ENCODE measurements around the gene ZNF594. TPM values are rescaled to one million over a fixed set of nuclear protein-coding genes. Genes with fewer than 3 reads are reported as not detected.
"Not testable (repeated sequence)": the region's sequence is repeated elsewhere in the genome, so short reads cannot be mapped to it uniquely, and the experiment has no call there.

ZNF594 gene
- total RNA-seq, 1 donor from 2014 or later, result 7.1 TPM

GRCh38 chr17:5184288-5184687 is 7.4 kb downstream of the ZNF594 start:
- no peaks in the 10 kb centered on the region for H3K27me3 ChIP-seq
- ATAC-seq (peak; percentile 27), DNase-seq (no peak)
- TF ChIP-seq CTCF (IDR thresholded peaks at IDR 0.05), result no peak
- no peaks in the 10 kb centered on the region for H3K36me3 ChIP-seq
- H3K9me3 ChIP-seq, result peaks cover 75% of the 10 kb centered on the region
- H3K4me3 ChIP-seq, result no peak overlapping the region
- intact Hi-C loops (cut with DNase I), result no loop called here
- no peak overlapping the region for H3K27ac ChIP-seq
- no peaks in the 10 kb centered on the region for H3K4me1 ChIP-seq

GRCh38 chr17:5183410-5183793 is 8.3 kb downstream of the ZNF594 start:
- H3K4me3 ChIP-seq, result no peak overlapping the region
- intact Hi-C loops (cut with DNase I), result no loop called here
- H3K27me3 ChIP-seq, result no peaks in the 10 kb centered on the region
- H3K4me1 ChIP-seq, result no peaks in the 10 kb centered on the region
- no peak for TF ChIP-seq CTCF (IDR thresholded peaks at IDR 0.05)
- H3K36me3 ChIP-seq, result no peaks in the 10 kb centered on the region
- no peak overlapping the region for H3K27ac ChIP-seq
- ATAC-seq, result no peak
- no peak for DNase-seq
- H3K9me3 ChIP-seq, result peaks cover 81% of the 10 kb centered on the region

GRCh38 chr17:5182597-5183409 is 8.9 kb downstream of the ZNF594 start:
- H3K27me3 ChIP-seq, result no peaks in the 10 kb centered on the region
- H3K9me3 ChIP-seq, result peaks cover 86% of the 10 kb centered on the region

GRCh38 chr17:5181509-5182305 is 10.0 kb downstream of the ZNF594 start:
- Histone ChIP-seq H3K4me3 (no peak overlapping the region), H3K27ac (no peak overlapping the region), H3K36me3 (no peaks in the 10 kb centered on the region), H3K4me1 (no peaks in the 10 kb centered on the region), H3K27me3 (no peaks in the 10 kb centered on the region), H3K9me3 (peaks cover 88% of the 10 kb centered on the region)
- ATAC-seq (no peak), DNase-seq (no peak)
- intact Hi-C loops (cut with DNase I), result no loop called here
- no peak for TF ChIP-seq CTCF (IDR thresholded peaks at IDR 0.05)

More at GRCh38 chr17:5182597-5183409, 8.9 kb downstream of the ZNF594 start:
- ATAC-seq (no peak), DNase-seq (no peak)
- H3K27ac ChIP-seq, result no peak overlapping the region
- TF ChIP-seq CTCF (IDR thresholded peaks at IDR 0.05), result no peak
- H3K4me3 ChIP-seq, result no peak overlapping the region
- intact Hi-C loops (cut with DNase I), result no loop called here
- no peaks in the 10 kb centered on the region for H3K4me1 ChIP-seq
- no peaks in the 10 kb centered on the region for H3K36me3 ChIP-seq

DNA sequence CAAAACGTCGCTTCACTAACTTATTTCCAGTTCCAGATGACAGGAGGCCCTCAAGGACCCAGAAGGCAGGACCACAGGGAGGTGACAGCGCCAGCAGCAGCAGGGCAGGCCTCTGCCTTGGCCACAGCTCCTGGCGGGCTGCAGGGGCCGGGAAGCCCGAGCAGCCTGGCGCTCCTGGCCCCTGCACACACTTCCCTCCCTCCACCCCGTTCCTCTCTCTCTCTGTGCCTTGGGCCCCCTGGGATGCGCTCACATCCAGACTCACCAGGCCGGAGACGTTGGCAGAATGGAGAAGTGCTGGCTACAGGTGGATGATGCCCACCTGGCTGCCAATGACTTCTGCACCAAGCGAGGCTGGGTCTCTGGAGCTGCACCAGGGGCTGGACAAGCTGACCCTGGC is 12.7 kb downstream of the ZNF594 start:
- H3K27me3 ChIP-seq, result no peaks in the 10 kb centered on the region
- peaks cover 85% of the 10 kb centered on the region for H3K9me3 ChIP-seq
- TF ChIP-seq CTCF (IDR thresholded peaks at IDR 0.05), result no peak
- peaks cover 4% of the 10 kb centered on the region for H3K36me3 ChIP-seq
- no peaks in the 10 kb centered on the region for H3K4me1 ChIP-seq
- no peak overlapping the region for H3K27ac ChIP-seq
- ATAC-seq, result no peak
- intact Hi-C loops (cut with DNase I), result no loop called here
- DNase-seq, result no peak
- no peak overlapping the region for H3K4me3 ChIP-seq

- H3K4me1 ChIP-seq; H3K4me3 ChIP-seq; DNase-seq; H3K36me3 ChIP-seq; H3K27me3 ChIP-seq; intact Hi-C loops (cut with DNase I); H3K27ac ChIP-seq; ATAC-seq: not testable (repeated sequence)
- peaks cover 50% of the 10 kb centered on the region for H3K9me3 ChIP-seq
These were observed 16.6 kb downstream of the ZNF594 start for GRCh38 chr17:5175027-5175426.

GRCh38 chr17:5165791-5166564 is 25.7 kb downstream of the ZNF594 start:
- H3K27me3 ChIP-seq; H3K9me3 ChIP-seq; intact Hi-C loops (cut with DNase I); H3K4me3 ChIP-seq; DNase-seq; H3K4me1 ChIP-seq; H3K27ac ChIP-seq; H3K36me3 ChIP-seq: not testable (repeated sequence)
- ATAC-seq, result peak; percentile 59
